ENCODE measurements around the gene DNAJB11. TPM values are rescaled to one million over a fixed set of nuclear protein-coding genes. Genes with fewer than 3 reads are reported as not detected.
"Not testable (repeated sequence)": the region's sequence is repeated elsewhere in the genome, so short reads cannot be mapped to it uniquely, and the experiment has no call there.

Gene DNAJB11
- 10 to 100 TPM; 37.0 to 39.5 TPM for total RNA-seq
- long read RNA-seq, donor 1, transcript DNAJB11-201 (10 exons, 1,688 nt), result major isoform, 27 of 27 reads
- long read RNA-seq, donor 1, partial matches to known transcripts, result 0 of 27 reads
- long read RNA-seq, donor 1, other reads (novel, unspliced or antisense), result 0 of 27 reads
- long read RNA-seq, donor 2, full-length matches to known transcripts, result 170 of 177 reads
- long read RNA-seq, donor 2, partial matches to known transcripts, result 4 of 177 reads
- long read RNA-seq, donor 2, other reads (novel, unspliced or antisense), result 3 of 177 reads

GRCh38 chr3:186570096-186570940 lies at the start of gene DNAJB11:
TSS of gene DNAJB11 (plus strand) at chr3:186570720. CDS start at chr3:186570898, 178 bp downstream.
- intact Hi-C loops (cut with DNase I), result no loop called here

GRCh38 chr3:186520957-186521842 lies 49.3 kb upstream of the DNAJB11 start:
- intact Hi-C loops (cut with DNase I), result no loop called here
- DNase-seq (ENCODE audit: low spot score), result no peak

More at GRCh38 chr3:186570096-186570940, at the start of gene DNAJB11:
- DNase-seq (ENCODE audit: low spot score), result peak; percentile 100

- no peak for DNase-seq (ENCODE audit: low spot score)
- intact Hi-C loops (cut with DNase I), result no loop called here
Measured at GRCh38 chr3:186523022-186523421, 47.5 kb upstream of the DNAJB11 start.

- intact Hi-C loops (cut with DNase I), result no loop called here
- no peak for DNase-seq (ENCODE audit: low spot score)
Measured at GRCh38 chr3:186523434-186523833, 47.1 kb upstream of the DNAJB11 start.

GRCh38 chr3:186524616-186525015 lies 45.9 kb upstream of the DNAJB11 start:
- intact Hi-C loops (cut with DNase I), result no loop called here
- no peak for DNase-seq (ENCODE audit: low spot score)

GRCh38 chr3:186525369-186526255 lies 44.9 kb upstream of the DNAJB11 start:
- intact Hi-C loops (cut with DNase I), result no loop called here
- DNase-seq (ENCODE audit: low spot score), result no peak

- DNase-seq (ENCODE audit: low spot score), result no peak
- intact Hi-C loops (cut with DNase I), result no loop called here
Measured at GRCh38 chr3:186526256-186526606, 44.3 kb upstream of the DNAJB11 start.

- DNase-seq (ENCODE audit: low spot score), result no peak
- intact Hi-C loops (cut with DNase I), result no loop called here
Measured at GRCh38 chr3:186529201-186529999, 41.1 kb upstream of the DNAJB11 start.

GRCh38 chr3:186530415-186530814 lies 40.1 kb upstream of the DNAJB11 start:
- no peak for DNase-seq (ENCODE audit: low spot score)
- intact Hi-C loops (cut with DNase I), result loop anchor here in 1 of 2 donors (10.0 kb wide), 1 partner anchor 546 kb away; no protein-coding TSS in a partner anchor

- not testable (repeated sequence) for DNase-seq (ENCODE audit: low spot score)
- intact Hi-C loops (cut with DNase I), result loop anchor here in 1 of 2 donors (10.0 kb wide), 1 partner anchor 547 kb away; no protein-coding TSS in a partner anchor
Measured at GRCh38 chr3:186531694-186532093, 38.8 kb upstream of the DNAJB11 start.

GRCh38 chr3:186532598-186533072 lies 37.9 kb upstream of the DNAJB11 start:
- no peak for DNase-seq (ENCODE audit: low spot score)
- intact Hi-C loops (cut with DNase I), result loop anchor here in 1 of 2 donors (10.0 kb wide), 1 partner anchor 548 kb away; no protein-coding TSS in a partner anchor

GRCh38 chr3:186534113-186534669 lies 36.3 kb upstream of the DNAJB11 start:
- no peak for DNase-seq (ENCODE audit: low spot score)
- intact Hi-C loops (cut with DNase I), result loop anchor here in 1 of 2 donors (10.0 kb wide), 1 partner anchor 549 kb away; no protein-coding TSS in a partner anchor

GRCh38 chr3:186536883-186537844 lies 33.4 kb upstream of the DNAJB11 start:
- no peak for DNase-seq (ENCODE audit: low spot score)
- intact Hi-C loops (cut with DNase I), result loop anchor here in 1 of 2 donors (10.0 kb wide), 1 partner anchor 552 kb away; no protein-coding TSS in a partner anchor

GRCh38 chr3:186538779-186539178 lies 31.7 kb upstream of the DNAJB11 start:
- intact Hi-C loops (cut with DNase I), result loop anchor here in 1 of 2 donors (10.0 kb wide), 1 partner anchor 554 kb away; no protein-coding TSS in a partner anchor
- no peak for DNase-seq (ENCODE audit: low spot score)

GRCh38 chr3:186540221-186540834 lies 30.2 kb upstream of the DNAJB11 start:
- intact Hi-C loops (cut with DNase I), result loop anchor here (5.0 to 10.0 kb wide), 2 partner anchors 276 to 283 kb away; no protein-coding TSS in a partner anchor
- no peak for DNase-seq (ENCODE audit: low spot score)

All from posterior vena cava (tissue), 2 donors.